ENCODE results near the gene MARCHF10.

Gene MARCHF10

GRCh38 chr17:62791235-62791734, 16.8 kb downstream of the MARCHF10 start:
- no peak overlapping the region for H3K9ac ChIP-seq (ENCODE audit: low read depth, low read length, poor library complexity, severe bottlenecking)
- peaks cover 11% of the 10 kb centered on the region for H3K4me1 ChIP-seq (ENCODE audit: insufficient read depth, low read length, poor library complexity, severe bottlenecking)
- H4K20me1 ChIP-seq (ENCODE audit: insufficient read depth, low read length, poor library complexity, severe bottlenecking) = no peaks in the 10 kb centered on the region
- H3K27me3 ChIP-seq (ENCODE audit: insufficient read depth, low read length, poor library complexity, severe bottlenecking) = no peaks in the 10 kb centered on the region
- no peaks in the 10 kb centered on the region for H3K79me2 ChIP-seq (ENCODE audit: insufficient read depth, low read length)
- no peak overlapping the region for H3K4me3 ChIP-seq (ENCODE audit: low read length, poor library complexity, severe bottlenecking)
- no peaks in the 10 kb centered on the region for H3F3A ChIP-seq (ENCODE audit: low read depth)
- H2AFZ ChIP-seq (ENCODE audit: low read length) = no peak overlapping the region
- TF ChIP-seq EZH2phosphoT487 (IDR thresholded peaks at IDR 0.05; ENCODE audit: borderline replicate concordance) (no peak), CTCF (conservative IDR thresholded peaks at IDR 0.05; ENCODE audit: low read length) (no peak)
- no peaks in the 10 kb centered on the region for H3K9me3 ChIP-seq (ENCODE audit: insufficient read depth, low read depth, low read length)
- H3K4me2 ChIP-seq (ENCODE audit: low read depth, low read length, poor library complexity, severe bottlenecking) = no peak overlapping the region
- no peaks in the 10 kb centered on the region for H3K36me3 ChIP-seq (ENCODE audit: insufficient read depth, low read length)
- no peaks in the 10 kb centered on the region for H3K9me2 ChIP-seq (replicated peaks; ENCODE audit: low read depth, low read length)

GRCh38 chr17:62790564-62790986, 17.5 kb downstream of the MARCHF10 start:
- no peak overlapping the region for H2AFZ ChIP-seq (ENCODE audit: low read length)
- H3K9me3 ChIP-seq (ENCODE audit: insufficient read depth, low read depth, low read length) = no peaks in the 10 kb centered on the region
- no peak overlapping the region for H3K4me2 ChIP-seq (ENCODE audit: low read depth, low read length, poor library complexity, severe bottlenecking)
- no peak overlapping the region for H3K4me3 ChIP-seq (ENCODE audit: low read length, poor library complexity, severe bottlenecking)
- H3K79me2 ChIP-seq (ENCODE audit: insufficient read depth, low read length) = no peaks in the 10 kb centered on the region
- no peaks in the 10 kb centered on the region for H3K27me3 ChIP-seq (ENCODE audit: insufficient read depth, low read length, poor library complexity, severe bottlenecking)
- no peaks in the 10 kb centered on the region for H3K9me2 ChIP-seq (replicated peaks; ENCODE audit: low read depth, low read length)
- H3K9ac ChIP-seq (ENCODE audit: low read depth, low read length, poor library complexity, severe bottlenecking) = no peak overlapping the region
- H3K36me3 ChIP-seq (ENCODE audit: insufficient read depth, low read length) = no peaks in the 10 kb centered on the region
- peaks cover 11% of the 10 kb centered on the region for H3K4me1 ChIP-seq (ENCODE audit: insufficient read depth, low read length, poor library complexity, severe bottlenecking)
- no peaks in the 10 kb centered on the region for H3F3A ChIP-seq (ENCODE audit: low read depth)
- no peak for TF ChIP-seq CTCF (conservative IDR thresholded peaks at IDR 0.05; ENCODE audit: low read length)
- no peak for TF ChIP-seq EZH2phosphoT487 (IDR thresholded peaks at IDR 0.05; ENCODE audit: borderline replicate concordance)
- H4K20me1 ChIP-seq (ENCODE audit: insufficient read depth, low read length, poor library complexity, severe bottlenecking) = no peaks in the 10 kb centered on the region

- Histone ChIP-seq H2AFZ (ENCODE audit: low read length) (no peak overlapping the region), H3K4me3 (ENCODE audit: low read length, poor library complexity, severe bottlenecking) (no peak overlapping the region), H3K27me3 (ENCODE audit: insufficient read depth, low read length, poor library complexity, severe bottlenecking) (no peaks in the 10 kb centered on the region), H3K4me1 (ENCODE audit: insufficient read depth, low read length, poor library complexity, severe bottlenecking) (no peaks in the 10 kb centered on the region), H4K20me1 (ENCODE audit: insufficient read depth, low read length, poor library complexity, severe bottlenecking) (no peaks in the 10 kb centered on the region), H3K9ac (ENCODE audit: low read depth, low read length, poor library complexity, severe bottlenecking) (no peak overlapping the region), H3F3A (ENCODE audit: low read depth) (no peaks in the 10 kb centered on the region), H3K9me3 (ENCODE audit: insufficient read depth, low read depth, low read length) (no peaks in the 10 kb centered on the region), H3K9me2 (replicated peaks; ENCODE audit: low read depth, low read length) (no peaks in the 10 kb centered on the region), H3K36me3 (ENCODE audit: insufficient read depth, low read length) (no peaks in the 10 kb centered on the region), H3K4me2 (ENCODE audit: low read depth, low read length, poor library complexity, severe bottlenecking) (no peak overlapping the region), H3K79me2 (ENCODE audit: insufficient read depth, low read length) (no peaks in the 10 kb centered on the region)
- TF ChIP-seq EZH2phosphoT487 (IDR thresholded peaks at IDR 0.05; ENCODE audit: borderline replicate concordance) = no peak
- no peak for TF ChIP-seq CTCF (conservative IDR thresholded peaks at IDR 0.05; ENCODE audit: low read length)
These were observed 20.7 kb downstream of the MARCHF10 start for GRCh38 chr17:62787366-62787765.

Data from Loucy (cell line).